ENCODE data around the gene GPD1. TPM values are rescaled to one million over a fixed set of nuclear protein-coding genes. Genes with fewer than 3 reads are reported as not detected.

GPD1 gene
- total RNA-seq, 1 donor from 2014 or later, result not detected

DNA sequence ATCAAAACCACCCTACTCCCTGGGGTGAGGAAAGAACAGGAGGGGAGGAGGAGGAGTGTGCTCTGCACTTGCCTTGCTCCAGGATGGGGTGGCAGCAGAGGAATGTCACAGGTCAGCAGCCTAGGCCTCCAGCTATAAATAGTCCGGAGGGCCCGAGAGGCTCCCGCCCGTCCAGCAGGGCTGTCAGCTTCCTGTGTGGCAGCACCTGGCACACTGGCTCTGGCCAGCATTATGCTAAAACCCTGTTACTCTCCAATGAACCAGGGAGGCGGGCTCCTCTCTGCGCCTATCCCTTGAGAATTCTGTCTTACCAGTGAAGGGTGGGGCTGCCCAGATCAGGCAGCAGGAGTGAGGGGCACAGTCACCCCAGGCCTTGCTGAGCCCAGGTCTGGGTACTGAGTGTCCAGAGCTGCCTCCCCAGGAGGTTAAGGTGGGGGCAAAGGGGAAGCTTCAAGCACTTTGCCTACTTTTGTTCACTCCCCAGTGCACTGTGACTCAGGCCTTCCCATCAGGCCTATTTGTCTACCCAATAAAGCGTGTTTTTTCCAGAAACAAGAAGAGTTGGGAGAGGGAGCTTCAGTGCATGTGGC is 7.0 kb downstream of the GPD1 start:
- H3K4me3 ChIP-seq, result no peak overlapping the region
- peak overlapping the region; percentile 88 for H2AFZ ChIP-seq (replicated peaks)
- H3K36me3 Mint-ChIP-seq, result peaks cover 1% of the 10 kb centered on the region
- H3K4me1 Mint-ChIP-seq, result peaks cover 60% of the 10 kb centered on the region
- H3F3A ChIP-seq (ENCODE audit: low read depth), result peaks cover 30% of the 10 kb centered on the region
- no peak for TF ChIP-seq EZH2phosphoT487 (IDR thresholded peaks at IDR 0.05)
- TF ChIP-seq EZH2 (IDR thresholded peaks at IDR 0.05), result no peak
- TF ChIP-seq, protein P1, sequence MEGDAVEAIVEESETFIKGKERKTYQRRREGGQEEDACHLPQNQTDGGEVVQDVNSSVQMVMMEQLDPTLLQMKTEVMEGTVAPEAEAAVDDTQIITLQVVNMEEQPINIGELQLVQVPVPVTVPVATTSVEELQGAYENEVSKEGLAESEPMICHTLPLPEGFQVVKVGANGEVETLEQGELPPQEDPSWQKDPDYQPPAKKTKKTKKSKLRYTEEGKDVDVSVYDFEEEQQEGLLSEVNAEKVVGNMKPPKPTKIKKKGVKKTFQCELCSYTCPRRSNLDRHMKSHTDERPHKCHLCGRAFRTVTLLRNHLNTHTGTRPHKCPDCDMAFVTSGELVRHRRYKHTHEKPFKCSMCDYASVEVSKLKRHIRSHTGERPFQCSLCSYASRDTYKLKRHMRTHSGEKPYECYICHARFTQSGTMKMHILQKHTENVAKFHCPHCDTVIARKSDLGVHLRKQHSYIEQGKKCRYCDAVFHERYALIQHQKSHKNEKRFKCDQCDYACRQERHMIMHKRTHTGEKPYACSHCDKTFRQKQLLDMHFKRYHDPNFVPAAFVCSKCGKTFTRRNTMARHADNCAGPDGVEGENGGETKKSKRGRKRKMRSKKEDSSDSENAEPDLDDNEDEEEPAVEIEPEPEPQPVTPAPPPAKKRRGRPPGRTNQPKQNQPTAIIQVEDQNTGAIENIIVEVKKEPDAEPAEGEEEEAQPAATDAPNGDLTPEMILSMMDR (IDR thresholded peaks at IDR 0.05), result no peak
- H3K9me3 ChIP-seq (ENCODE audit: low read depth), result no peaks in the 10 kb centered on the region
- H3K79me2 ChIP-seq (ENCODE audit: low read depth), result peaks cover 24% of the 10 kb centered on the region
- peak overlapping the region; percentile 71 for H3K4me2 ChIP-seq
- H3K9ac ChIP-seq, result no peak overlapping the region
- peak overlapping the region; percentile 85 for H3K27ac Mint-ChIP-seq
- no peaks in the 10 kb centered on the region for H4K20me1 ChIP-seq (ENCODE audit: low read depth)
- no peaks in the 10 kb centered on the region for H3K27me3 ChIP-seq
- peak overlapping the region; percentile 96 for H3K4me3 Mint-ChIP-seq
- DNase-seq (ENCODE audit: low spot score), result peak; percentile 60
- H3K36me3 ChIP-seq, result no peaks in the 10 kb centered on the region
- H3K27me3 Mint-ChIP-seq (ENCODE audit: insufficient read depth, low read depth), result peaks cover 11% of the 10 kb centered on the region
- H3K9me3 Mint-ChIP-seq, result no peaks in the 10 kb centered on the region
- H3K27ac ChIP-seq, result no peak overlapping the region
- peaks cover 22% of the 10 kb centered on the region for H3K4me1 ChIP-seq

DNA sequence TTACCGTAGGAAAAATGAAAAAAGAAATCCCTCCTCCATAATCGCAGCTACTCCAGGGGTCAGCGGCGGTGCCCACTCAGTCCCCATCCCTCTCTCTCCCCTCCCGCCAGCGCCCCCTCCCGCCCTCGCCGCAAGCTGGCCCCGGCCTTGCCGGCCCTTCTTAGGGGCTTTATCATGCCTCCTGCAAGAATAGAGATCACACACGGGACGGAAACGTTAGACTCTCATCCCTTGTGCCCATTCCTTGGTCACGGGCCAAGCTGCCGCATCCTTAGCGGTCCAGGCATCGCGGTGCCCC is 7.5 kb downstream of the GPD1 start:
- peak overlapping the region; percentile 88 for H2AFZ ChIP-seq (replicated peaks)
- DNase-seq (ENCODE audit: low spot score), result no peak
- peaks cover 24% of the 10 kb centered on the region for H3K79me2 ChIP-seq (ENCODE audit: low read depth)
- H3K27ac ChIP-seq, result no peak overlapping the region
- TF ChIP-seq, protein P1 (IDR thresholded peaks at IDR 0.05), result no peak
- no peak for TF ChIP-seq EZH2phosphoT487 (IDR thresholded peaks at IDR 0.05)
- TF ChIP-seq EZH2 (IDR thresholded peaks at IDR 0.05), result no peak
- H3K36me3 ChIP-seq, result no peaks in the 10 kb centered on the region
- H3K9me3 ChIP-seq (ENCODE audit: low read depth), result no peaks in the 10 kb centered on the region
- Mint-ChIP-seq H3K4me1 (peaks cover 62% of the 10 kb centered on the region), H3K9me3 (no peaks in the 10 kb centered on the region), H3K4me3 (peak overlapping the region; percentile 96), H3K36me3 (peaks cover 1% of the 10 kb centered on the region), H3K27ac (peak overlapping the region; percentile 79), H3K27me3 (ENCODE audit: insufficient read depth, low read depth) (peaks cover 15% of the 10 kb centered on the region)
- peak overlapping the region; percentile 43 for H3K4me3 ChIP-seq
- H3K4me2 ChIP-seq, result peak overlapping the region; percentile 71
- no peaks in the 10 kb centered on the region for H4K20me1 ChIP-seq (ENCODE audit: low read depth)
- no peak overlapping the region for H3K9ac ChIP-seq
- H3F3A ChIP-seq (ENCODE audit: low read depth), result peaks cover 30% of the 10 kb centered on the region
- H3K4me1 ChIP-seq, result peaks cover 22% of the 10 kb centered on the region
- no peaks in the 10 kb centered on the region for H3K27me3 ChIP-seq

DNA sequence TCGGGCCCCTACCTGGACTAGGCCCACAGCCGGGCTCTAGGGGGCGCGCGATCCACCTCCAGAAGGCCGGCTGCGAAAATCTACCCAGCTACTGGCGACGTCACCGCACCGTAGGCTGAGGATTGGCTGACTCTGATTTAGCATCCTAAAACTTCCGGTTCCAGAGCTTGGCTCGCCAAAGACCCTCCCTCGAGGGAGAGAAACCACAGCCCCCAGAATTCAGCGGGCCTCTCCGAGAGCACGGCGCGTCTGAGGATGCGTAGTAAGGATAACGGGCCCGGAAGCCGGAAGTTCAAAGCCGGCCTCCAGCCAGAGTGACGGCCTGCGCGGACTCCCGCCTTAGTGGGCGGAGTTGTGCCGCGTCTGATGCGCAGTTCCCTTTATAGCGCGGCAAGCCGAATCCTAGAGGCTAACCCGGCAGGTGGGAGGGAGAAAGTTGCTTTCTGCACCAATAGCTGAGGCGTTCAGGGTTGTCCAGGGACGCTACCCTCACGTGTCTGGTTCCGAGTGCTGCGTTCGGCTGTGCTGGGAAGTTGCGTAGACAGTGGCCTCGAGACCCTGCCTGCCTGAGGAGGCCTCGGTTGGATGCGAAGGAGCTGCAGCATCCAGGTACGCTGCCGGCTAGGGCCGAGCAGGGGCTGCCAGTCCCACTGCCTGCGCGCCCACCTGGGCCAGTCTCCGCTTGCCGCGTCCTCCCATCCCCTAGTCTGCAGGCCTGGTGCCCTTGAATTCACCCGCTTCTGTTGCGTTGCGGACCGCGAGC is 8.1 kb downstream of the GPD1 start, which contains the start of gene COX14:
Gene COX14, plus strand, starts transcription at position 544 of the 763 bp plus-strand sequence. CDS start 7,808 bp downstream, outside the sequence.
- peak; percentile 100 for DNase-seq (ENCODE audit: low spot score)
- Mint-ChIP-seq H3K27ac (peak within 1 kb of the TSS; percentile 79), H3K4me3 (peak within 1 kb of the TSS; percentile 96), H3K36me3 (peaks cover 1% of the 10 kb centered on the region), H3K4me1 (peaks cover 67% of the 10 kb centered on the region), H3K27me3 (ENCODE audit: insufficient read depth, low read depth) (peaks cover 15% of the 10 kb centered on the region), H3K9me3 (no peaks in the 10 kb centered on the region)
- Histone ChIP-seq H3K4me3 (peak within 1 kb of the TSS; percentile 77), H3K27ac (peak within 1 kb of the TSS; percentile 85), H3K9ac (peak within 1 kb of the TSS; percentile 40), H3K9me3 (ENCODE audit: low read depth) (no peaks in the 10 kb centered on the region), H2AFZ (replicated peaks) (peak within 1 kb of the TSS; percentile 88), H3K4me2 (peak within 1 kb of the TSS; percentile 82), H3K27me3 (no peaks in the 10 kb centered on the region), H3K79me2 (ENCODE audit: low read depth) (peaks cover 24% of the 10 kb centered on the region), H3K4me1 (peaks cover 22% of the 10 kb centered on the region), H4K20me1 (ENCODE audit: low read depth) (no peaks in the 10 kb centered on the region), H3F3A (ENCODE audit: low read depth) (peaks cover 30% of the 10 kb centered on the region), H3K36me3 (no peaks in the 10 kb centered on the region)
- TF ChIP-seq, protein P1 (IDR thresholded peaks at IDR 0.05), result peak; percentile 97
- no peak for TF ChIP-seq EZH2phosphoT487 (IDR thresholded peaks at IDR 0.05)
